A673 (cell line): Measurements from ENCODE around the gene SEC62. TPM values are rescaled to one million over a fixed set of nuclear protein-coding genes. Genes with fewer than 3 reads are reported as not detected.

ENCODE experiments used
- BruUV-seq: library from RNA; stranded (reverse); fragments of 400-500 nt; replicated peaks from 2 replicates; lab custom pipeline; 2021; lab: Mats Ljungman, UMichigan
- CTCF ChIA-PET: fragments of 300-600 bp; sonication (Branson Sonifier 250); formaldehyde crosslinking; loops from one replicate; lab custom pipeline; 2022; ENCODE audit warnings: antibody characterized with exemption; lab: Charles Lee
- POLR2A ChIA-PET: fragments of 300-600 bp; sonication (Branson Sonifier 250); formaldehyde crosslinking; loops from one replicate; lab custom pipeline; 2022; ENCODE audit warnings: antibody characterized with exemption; ENCODE audit not compliant: low non-redundant PET; lab: Charles Lee
- DNase-seq: peaks from one replicate; pipeline ENCODE4 v3.0.0-alpha.2; 2015; ENCODE audit warnings: low spot score
- H3K27ac ChIP-seq: fragments of 200-600 bp; sonication (generic); 2 replicates; pipeline ENCODE4 v1.5.1; 2016; ENCODE audit warnings: mixed run types, low read depth, mild to moderate bottlenecking, mixed read lengths, antibody characterized with exemption, low read length; ENCODE audit not compliant: poor library complexity, severe bottlenecking
- H3K27me3 ChIP-seq: fragments of 200-600 bp; sonication (generic); replicated peaks from 2 replicates; pipeline ENCODE4 v1.6.1; 2017; ENCODE audit warnings: mixed run types, low read depth, mild to moderate bottlenecking, mixed read lengths, antibody characterized with exemption, low read length; ENCODE audit not compliant: insufficient read depth, poor library complexity
- H3K36me3 ChIP-seq: fragments of 200-600 bp; sonication (generic); 2 replicates; pipeline ENCODE4 v1.6.1; 2016; ENCODE audit warnings: mixed run types, mild to moderate bottlenecking, mixed read lengths, antibody characterized with exemption, low read length; ENCODE audit not compliant: insufficient read depth, poor library complexity, severe bottlenecking
- H3K4me1 ChIP-seq: fragments of 200-600 bp; sonication (generic); 2 replicates; pipeline ENCODE4 v1.6.1; 2017; ENCODE audit warnings: mixed run types, mild to moderate bottlenecking, mixed read lengths, antibody characterized with exemption, low read length; ENCODE audit not compliant: insufficient read depth, poor library complexity, severe bottlenecking
- H3K4me3 ChIP-seq: fragments of 200-600 bp; sonication (generic); 2 replicates; pipeline ENCODE4 v1.5.1; 2016; ENCODE audit warnings: low read depth, mixed run types, mild to moderate bottlenecking, mixed read lengths, low read length; ENCODE audit not compliant: poor library complexity, severe bottlenecking
- H3K9me3 ChIP-seq: fragments of 200-600 bp; sonication (generic); 2 replicates; pipeline ENCODE4 v1.6.1; 2016; ENCODE audit warnings: mixed run types, low read depth, mild to moderate bottlenecking, mixed read lengths, antibody characterized with exemption, low read length; ENCODE audit not compliant: poor library complexity, severe bottlenecking
- CTCF ChIP-seq: fragments of 300-800, 200-600 bp; sonication (generic); conservative IDR thresholded peaks from 2 replicates; pipeline ENCODE4 v1.5.1; 2017; ENCODE audit warnings: low read depth, mild to moderate bottlenecking, antibody characterized with exemption, low read length, moderate library complexity, mixed read lengths
- EZH2 ChIP-seq: fragments of 200-600 bp; sonication (generic); IDR thresholded peaks from 2 replicates; pipeline ENCODE4 v1.6.1; 2017; ENCODE audit warnings: borderline replicate concordance, low read depth, mild to moderate bottlenecking, mixed read lengths, antibody characterized with exemption, low read length; ENCODE audit not compliant: poor library complexity, severe bottlenecking
- intact Hi-C: fragments of 100-400 bp; cut with micrococcal nuclease; formaldehyde crosslinking; loops from one replicate; pipeline ENCODE4 v1.10.0; 2022; ENCODE audit not compliant: unreplicated experiment
- total RNA-seq: library from RNA; stranded (reverse); gene quantifications from 2 replicates; pipeline ENCODE4 v1.2.3, GENCODE V29; 2021

SEC62 gene
- total RNA-seq, 1 experiment from 2014 or later, result 80.9 TPM

GRCh38 chr3:169966951-169967915, 626 bp downstream of the SEC62 start:
- POLR2A ChIA-PET, result interaction anchor here (0.7 kb wide), 1 partner anchor 55 kb away, joined by 4 read pairs; no protein-coding TSS in a partner anchor
- no TSS peak for BruUV-seq
- Histone ChIP-seq H3K4me3 (peak overlapping the region; percentile 88), H3K4me1 (peaks cover 17% of the 10 kb centered on the region), H3K27ac (peak overlapping the region; percentile 94), H3K36me3 (no peaks in the 10 kb centered on the region), H3K27me3 (no peaks in the 10 kb centered on the region), H3K9me3 (no peaks in the 10 kb centered on the region)
- no peak for TF ChIP-seq CTCF
- TF ChIP-seq EZH2, result no peak
- intact Hi-C loops, result loop anchor here (10.0 kb wide), 1 partner anchor 202 kb away; the partner anchor contains the start of genes ACTRT3 and TERC
- peak; percentile 22 for DNase-seq
- CTCF ChIA-PET, result no interaction called here

- Histone ChIP-seq H3K27ac (no peak overlapping the region), H3K4me1 (peaks cover 17% of the 10 kb centered on the region), H3K4me3 (peak overlapping the region; percentile 88), H3K36me3 (no peaks in the 10 kb centered on the region), H3K27me3 (no peaks in the 10 kb centered on the region), H3K9me3 (no peaks in the 10 kb centered on the region)
- POLR2A ChIA-PET, result interaction anchor here (0.7 kb wide), 1 partner anchor 54 kb away, joined by 4 read pairs; no protein-coding TSS in a partner anchor
- DNase-seq, result no peak
- TF ChIP-seq EZH2 (no peak), CTCF (no peak)
- intact Hi-C loops, result loop anchor here (10.0 kb wide), 1 partner anchor 204 kb away; the partner anchor contains the start of genes ACTRT3 and TERC
- TSS peak; percentile 25 for BruUV-seq
- CTCF ChIA-PET, result no interaction called here
These were observed 1.7 kb downstream of the SEC62 start for GRCh38 chr3:169968224-169968885.
